HG03575 (cell line): ENCODE data around the gene ARL13A.
"Not testable (repeated sequence)": the region's sequence is repeated elsewhere in the genome, so short reads cannot be mapped to it uniquely, and the experiment has no call there.

Experiments
- ATAC-seq: cut with Tn5 transposase; IDR thresholded peaks from one replicate; pipeline ENCODE4 v1.9.1; 2021; ENCODE audit not compliant: unreplicated experiment, insufficient number of reproducible peaks, low FRiP score; ENCODE audit errors: extremely low read depth

The ARL13A gene

GRCh38 chrX:100980608-100981497, 11.3 kb downstream of the ARL13A start:
- ATAC-seq, result no peak

- not testable (repeated sequence) for ATAC-seq
Observed at GRCh38 chrX:100981498-100981845, 12.0 kb downstream of the ARL13A start.

GRCh38 chrX:100984818-100985217, 15.3 kb downstream of the ARL13A start:
- ATAC-seq, result no peak

- no peak for ATAC-seq
Observed at GRCh38 chrX:100990139-100990538, 20.6 kb downstream of the ARL13A start.

GRCh38 chrX:100994352-100995281, 25.1 kb downstream of the ARL13A start:
- no peak for ATAC-seq

DNA sequence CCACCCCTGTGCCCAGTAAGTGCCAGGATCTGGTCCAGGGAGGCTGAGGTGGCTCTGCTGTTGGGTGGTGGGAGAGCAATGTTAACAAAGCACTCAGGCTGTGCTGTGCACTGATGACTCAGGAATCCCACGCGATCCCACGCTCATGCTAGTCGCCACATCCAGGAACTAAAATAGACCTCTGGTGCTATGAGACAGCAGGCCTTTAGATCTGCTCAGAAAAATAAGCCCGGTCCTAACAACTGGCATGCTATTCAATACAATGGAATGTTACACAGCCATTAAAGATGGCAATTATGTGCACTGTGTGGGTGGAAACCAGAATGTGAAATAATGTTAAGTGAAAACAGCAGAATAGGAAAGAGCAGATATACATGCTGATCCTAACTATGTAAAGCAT, 26.0 kb downstream of the ARL13A start:
- ATAC-seq, result no peak

DNA sequence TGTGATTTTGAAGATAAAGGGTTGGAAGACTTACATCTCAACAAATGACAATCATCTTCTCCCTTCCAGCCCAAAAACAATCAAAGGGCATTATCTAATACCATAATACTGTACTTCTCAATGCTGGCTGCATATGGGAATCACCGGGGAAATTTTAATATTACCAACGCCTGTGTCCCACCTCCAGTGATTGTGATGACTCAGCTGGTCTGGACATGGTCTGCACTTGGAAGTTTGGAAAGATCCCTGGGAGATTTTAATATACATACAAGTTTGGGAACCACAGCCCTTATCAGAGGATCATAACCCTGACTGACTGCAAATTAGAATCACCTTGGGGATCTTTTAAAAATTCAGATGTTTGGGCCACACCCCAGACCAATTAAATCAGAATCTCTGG, 29.9 kb downstream of the ARL13A start:
- ATAC-seq, result no peak

GRCh38 chrX:101009090-101009489, 39.6 kb downstream of the ARL13A start:
- no peak for ATAC-seq

DNA sequence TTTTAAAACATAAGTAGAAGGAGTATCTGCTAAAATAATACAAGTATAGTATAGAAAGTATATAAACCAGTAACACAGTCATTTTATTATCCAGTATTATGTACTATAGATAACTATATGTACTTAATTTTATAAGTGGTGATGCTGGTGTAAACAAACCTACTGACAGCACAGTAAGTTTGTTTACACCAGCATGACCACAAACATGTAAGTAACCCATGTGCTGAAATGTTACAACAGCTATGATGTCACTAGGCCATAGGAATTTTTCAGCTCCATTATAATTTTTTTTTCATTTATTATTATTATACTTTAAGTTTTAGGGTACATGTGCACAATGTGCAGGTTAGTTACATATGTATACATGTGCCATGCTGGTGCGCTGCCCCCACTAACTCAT, 42.5 kb downstream of the ARL13A start:
- ATAC-seq, result not testable (repeated sequence)

- no peak for ATAC-seq
Observed at GRCh38 chrX:101022020-101022419, 52.5 kb downstream of the ARL13A start.

DNA sequence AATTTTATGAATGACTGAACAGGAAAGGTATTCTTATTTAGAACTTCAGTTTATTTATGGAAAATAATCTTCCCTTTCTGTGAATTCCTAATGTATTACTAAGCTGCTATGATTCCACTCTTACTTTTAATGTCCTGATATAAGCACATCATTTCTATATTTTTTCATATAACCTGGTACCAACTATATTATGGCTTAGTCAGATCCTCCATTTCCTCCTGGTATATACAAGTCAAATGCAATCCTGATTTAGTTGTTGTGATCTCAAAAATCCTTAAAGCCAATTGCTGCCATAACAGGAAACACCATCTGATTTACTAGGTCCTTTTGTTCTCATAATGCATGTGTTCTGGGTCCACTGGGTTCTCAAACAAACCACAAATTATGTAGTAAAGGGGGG, 55.6 kb downstream of the ARL13A start:
- no peak for ATAC-seq

- no peak for ATAC-seq
Observed at GRCh38 chrX:101028562-101028961, 59.1 kb downstream of the ARL13A start.

GRCh38 chrX:101029665-101030064, 60.2 kb downstream of the ARL13A start:
- no peak for ATAC-seq

DNA sequence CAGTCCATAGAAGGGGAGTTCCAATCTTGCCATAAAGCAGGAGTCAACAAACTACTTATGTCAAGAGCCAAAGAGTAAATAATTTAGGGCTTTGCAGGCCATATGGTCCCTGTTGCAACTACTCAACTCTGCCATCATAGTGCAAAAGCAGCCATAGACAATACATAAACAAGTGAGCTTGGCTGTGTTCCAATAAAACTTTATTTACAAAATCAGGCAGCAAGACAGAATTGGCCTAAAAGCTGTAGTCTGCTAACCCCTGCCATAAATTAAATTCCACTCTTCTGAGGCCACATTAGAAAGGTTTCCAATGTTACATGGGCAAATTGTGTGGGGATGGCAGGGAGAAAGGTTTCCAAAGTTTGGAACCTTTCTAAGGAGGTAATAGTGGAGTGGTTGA, 67.7 kb downstream of the ARL13A start:
- ATAC-seq, result no peak

GRCh38 chrX:101040197-101040596, 70.7 kb downstream of the ARL13A start:
- ATAC-seq, result no peak
